NAMALWA (cell line): ENCODE measurements around the gene CPLX1.
A peak's percentile ranks its signal among the peaks of the same experiment; 100 is the strongest.
"Not testable (repeated sequence)": the region's sequence is repeated elsewhere in the genome, so short reads cannot be mapped to it uniquely, and the experiment has no call there.

ENCODE experiments used
- DNase-seq: peaks from one replicate; pipeline ENCODE4 v3.0.0-alpha.2; 2015; ENCODE audit warnings: low spot score

Gene CPLX1

GRCh38 chr4:791898-792625 is 33.9 kb downstream of the CPLX1 start:
- no peak for DNase-seq

GRCh38 chr4:791252-791897 is 34.6 kb downstream of the CPLX1 start:
- no peak for DNase-seq

GRCh38 chr4:790466-790820 is 35.5 kb downstream of the CPLX1 start:
- no peak for DNase-seq

GRCh38 chr4:789571-790465 is 36.1 kb downstream of the CPLX1 start:
- peak; percentile 32 for DNase-seq

GRCh38 chr4:788636-789297 is 37.2 kb downstream of the CPLX1 start:
- no peak for DNase-seq

GRCh38 chr4:788006-788635 is 37.8 kb downstream of the CPLX1 start:
- no peak for DNase-seq

- DNase-seq, result no peak
These were observed 38.4 kb downstream of the CPLX1 start for GRCh38 chr4:787561-787981.

GRCh38 chr4:786861-787300 is 39.0 kb downstream of the CPLX1 start:
- DNase-seq, result no peak

GRCh38 chr4:786074-786741 is 39.7 kb downstream of the CPLX1 start:
- no peak for DNase-seq

GRCh38 chr4:785332-786073 is 40.4 kb downstream of the CPLX1 start:
- DNase-seq, result no peak

- DNase-seq, result no peak
These were observed 41.3 kb downstream of the CPLX1 start for GRCh38 chr4:784401-785331.

- peak; percentile 99 for DNase-seq
These were observed 44.3 kb downstream of the CPLX1 start for GRCh38 chr4:781493-782216.

GRCh38 chr4:780716-781492 is 45.0 kb downstream of the CPLX1 start:
- DNase-seq, result no peak

GRCh38 chr4:780255-780654 is 45.7 kb downstream of the CPLX1 start:
- not testable (repeated sequence) for DNase-seq

GRCh38 chr4:779555-779954 is 46.4 kb downstream of the CPLX1 start:
- no peak for DNase-seq

- DNase-seq, result no peak
These were observed 48.2 kb downstream of the CPLX1 start for GRCh38 chr4:777520-778262.
